Tibial artery (tissue), 4 donors: ENCODE data around the gene ADCY7.

Experiments
- DNase-seq, 2 donors: peaks; one replicate each; pipeline ENCODE4 v3.0.0-alpha.2; 2019
- H3K27ac ChIP-seq, 2 donors: fragments of 200-600 bp; sonication (generic) in 1 of 2; 1 replicate in 1 of 2; 2 replicates in 1 of 2; pipeline ENCODE4 v1.5.1; 2018 to 2019; ENCODE audit warnings: mild to moderate bottlenecking in 1 of 2
- H3K27me3 ChIP-seq, 2 donors: fragments of 200-600 bp; sonication (generic) in 1 of 2; one replicate each; pipeline versions ENCODE4 v1.5.1 to v1.6.0; 2016 to 2019
- H3K36me3 ChIP-seq, 3 donors: fragments of 200-600 bp; sonication (generic) in 2 of 3; one replicate each; pipeline ENCODE4 v1.5.1; 2016 to 2019; ENCODE audit warnings: mild to moderate bottlenecking in 2 of 3
- H3K4me1 ChIP-seq, 4 donors: fragments of 200-600 bp; sonication (generic) in 2 of 4; 1 replicate in 3 of 4; 2 replicates in 1 of 4; pipeline ENCODE4 v1.5.1; 2016 to 2019
- H3K4me3 ChIP-seq, 2 donors: fragments of 200-600 bp; sonication (generic) in 1 of 2; 1 replicate in 1 of 2; 2 replicates in 1 of 2; pipeline ENCODE4 v1.5.1; 2018 to 2019; ENCODE audit warnings: mild to moderate bottlenecking in 2 of 2
- H3K9me3 ChIP-seq, 3 donors: fragments of 200-600 bp; sonication (generic) in 1 of 3; one replicate each; pipeline ENCODE4 v1.5.1; 2016 to 2019
- intact Hi-C: fragments of 100-400 bp; cut with DNase I; formaldehyde crosslinking; loops from one replicate; pipeline ENCODE4 v1.15.0; 2023; ENCODE audit warnings: low total_unique reads
- TF ChIP-seq, protein P1 (sequence below), 2 experiments: fragments of 200-600 bp in 1 of 2; fragments of 450-650 bp in 1 of 2; IDR thresholded peaks; one replicate each; pipeline ENCODE4 v1.5.1; 2017 to 2019; ENCODE audit warnings: antibody characterized with exemption in 2 of 2, mild to moderate bottlenecking in 1 of 2, moderate library complexity in 1 of 2

The ADCY7 gene

DNA sequence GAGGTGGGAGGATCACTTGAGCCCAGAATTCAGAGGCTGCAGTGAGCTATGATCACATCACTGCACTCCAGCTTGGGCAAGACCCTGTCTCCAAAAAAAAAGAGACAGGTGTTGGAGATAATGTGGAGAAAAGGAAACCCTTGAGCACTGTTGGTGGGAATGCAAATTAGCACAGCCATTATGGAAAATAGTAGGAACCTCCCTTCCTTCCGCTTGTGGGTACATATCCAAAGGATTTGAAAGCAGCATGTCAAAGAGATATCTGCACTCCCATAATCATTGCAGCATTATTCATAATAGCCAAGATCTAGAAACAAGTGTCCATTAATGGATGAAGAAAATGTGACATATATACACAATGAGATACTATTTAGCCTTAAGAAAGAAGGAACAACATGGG is 9.7 kb upstream of the ADCY7 start:
- no peaks in the 10 kb centered on the region for H3K9me3 ChIP-seq
- no peak for DNase-seq
- no peak overlapping the region for H3K27ac ChIP-seq
- H3K4me3 ChIP-seq = no peak overlapping the region
- no peaks in the 10 kb centered on the region for H3K36me3 ChIP-seq
- no peaks in the 10 kb centered on the region for H3K27me3 ChIP-seq
- intact Hi-C loops = no loop called here
- peaks cover 0 to 25% (median 11%) of the 10 kb centered on the region in 4 donors for H3K4me1 ChIP-seq
- TF ChIP-seq, protein P1, sequence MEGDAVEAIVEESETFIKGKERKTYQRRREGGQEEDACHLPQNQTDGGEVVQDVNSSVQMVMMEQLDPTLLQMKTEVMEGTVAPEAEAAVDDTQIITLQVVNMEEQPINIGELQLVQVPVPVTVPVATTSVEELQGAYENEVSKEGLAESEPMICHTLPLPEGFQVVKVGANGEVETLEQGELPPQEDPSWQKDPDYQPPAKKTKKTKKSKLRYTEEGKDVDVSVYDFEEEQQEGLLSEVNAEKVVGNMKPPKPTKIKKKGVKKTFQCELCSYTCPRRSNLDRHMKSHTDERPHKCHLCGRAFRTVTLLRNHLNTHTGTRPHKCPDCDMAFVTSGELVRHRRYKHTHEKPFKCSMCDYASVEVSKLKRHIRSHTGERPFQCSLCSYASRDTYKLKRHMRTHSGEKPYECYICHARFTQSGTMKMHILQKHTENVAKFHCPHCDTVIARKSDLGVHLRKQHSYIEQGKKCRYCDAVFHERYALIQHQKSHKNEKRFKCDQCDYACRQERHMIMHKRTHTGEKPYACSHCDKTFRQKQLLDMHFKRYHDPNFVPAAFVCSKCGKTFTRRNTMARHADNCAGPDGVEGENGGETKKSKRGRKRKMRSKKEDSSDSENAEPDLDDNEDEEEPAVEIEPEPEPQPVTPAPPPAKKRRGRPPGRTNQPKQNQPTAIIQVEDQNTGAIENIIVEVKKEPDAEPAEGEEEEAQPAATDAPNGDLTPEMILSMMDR (IDR thresholded peaks at IDR 0.05) = no peak

DNA sequence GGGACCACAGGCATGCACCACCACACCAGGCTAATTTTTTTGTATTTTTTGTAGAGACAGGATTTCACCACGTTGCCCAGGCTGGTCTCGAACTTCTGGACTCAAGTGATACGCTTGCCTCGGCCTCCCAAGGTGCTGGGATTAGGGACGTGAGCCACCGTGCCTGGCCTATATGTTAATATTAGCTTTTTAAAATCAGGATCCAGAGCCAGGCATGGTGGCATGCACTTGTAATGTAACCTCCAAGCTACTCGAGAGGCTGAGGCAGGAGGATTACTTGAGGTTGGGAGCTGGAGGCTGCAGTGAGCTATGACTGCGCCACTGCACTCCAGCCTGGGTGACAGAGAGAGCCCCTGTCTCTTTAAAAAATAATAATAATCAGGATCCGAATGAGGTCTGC is 8.5 kb upstream of the ADCY7 start:
- intact Hi-C loops = no loop called here
- DNase-seq = peak; percentile 14 to 43

DNA sequence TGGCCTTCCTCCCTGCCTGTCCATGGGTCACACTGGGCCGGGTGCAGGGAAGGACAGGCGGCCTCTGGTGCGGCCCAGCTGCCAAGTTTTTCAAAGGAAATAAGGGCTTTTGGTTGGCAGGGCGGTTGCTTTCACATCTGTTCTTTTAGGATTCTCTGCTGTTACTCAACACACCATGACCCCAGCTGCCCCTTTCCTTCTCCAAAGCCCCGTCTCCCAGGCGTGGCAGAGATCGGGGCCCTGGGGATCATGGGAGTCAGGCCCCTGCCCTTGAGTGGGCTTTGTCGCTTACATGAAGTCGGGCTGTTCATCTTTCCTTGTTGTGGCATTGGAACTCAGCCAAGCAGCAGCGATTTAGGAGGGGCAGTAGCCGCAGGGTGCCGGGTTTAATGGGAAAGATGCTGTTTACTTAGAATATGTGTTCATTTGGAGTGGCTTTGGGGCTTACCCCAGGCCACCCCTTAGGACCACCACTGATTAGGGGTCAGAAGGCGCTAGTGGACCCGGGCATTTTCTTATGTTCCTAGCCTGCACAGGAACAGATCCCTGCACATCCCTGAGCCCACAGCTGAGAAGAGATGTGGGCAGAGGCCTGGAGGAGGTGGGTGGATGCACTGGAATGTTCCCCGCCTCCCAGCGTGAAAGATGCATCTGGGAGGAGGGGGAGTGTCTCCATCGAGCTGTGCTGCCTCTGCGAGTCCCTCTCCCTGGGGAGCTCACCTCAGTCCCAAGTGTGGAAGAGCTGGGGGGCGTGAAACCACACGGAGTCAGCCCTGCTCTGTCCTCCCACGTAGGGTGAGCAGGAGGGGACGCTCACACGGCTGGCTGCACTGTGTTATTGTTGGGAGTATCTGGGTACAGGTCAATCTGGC is 6.8 kb upstream of the ADCY7 start:
- no peaks in the 10 kb centered on the region for H3K36me3 ChIP-seq
- peaks cover 0 to 16% (median 11%) of the 10 kb centered on the region in 4 donors for H3K4me1 ChIP-seq
- peak overlapping the region in 1 of 2 donors; percentile 25 for H3K4me3 ChIP-seq
- DNase-seq = peak; percentile 79 to 86
- TF ChIP-seq, protein P1 (IDR thresholded peaks at IDR 0.05) = no peak
- H3K27ac ChIP-seq = no peak overlapping the region
- H3K9me3 ChIP-seq = no peaks in the 10 kb centered on the region
- intact Hi-C loops = no loop called here
- H3K27me3 ChIP-seq = no peaks in the 10 kb centered on the region

More for the DNA sequence above, 8.5 kb upstream of the ADCY7 start:
- H3K4me1 ChIP-seq = peaks cover 0 to 16% (median 11%) of the 10 kb centered on the region in 4 donors
- H3K27ac ChIP-seq = no peak overlapping the region
- H3K36me3 ChIP-seq = no peaks in the 10 kb centered on the region
- H3K27me3 ChIP-seq = no peaks in the 10 kb centered on the region
- no peaks in the 10 kb centered on the region for H3K9me3 ChIP-seq
- no peak overlapping the region for H3K4me3 ChIP-seq
- TF ChIP-seq, protein P1 (IDR thresholded peaks at IDR 0.05) = no peak

DNA sequence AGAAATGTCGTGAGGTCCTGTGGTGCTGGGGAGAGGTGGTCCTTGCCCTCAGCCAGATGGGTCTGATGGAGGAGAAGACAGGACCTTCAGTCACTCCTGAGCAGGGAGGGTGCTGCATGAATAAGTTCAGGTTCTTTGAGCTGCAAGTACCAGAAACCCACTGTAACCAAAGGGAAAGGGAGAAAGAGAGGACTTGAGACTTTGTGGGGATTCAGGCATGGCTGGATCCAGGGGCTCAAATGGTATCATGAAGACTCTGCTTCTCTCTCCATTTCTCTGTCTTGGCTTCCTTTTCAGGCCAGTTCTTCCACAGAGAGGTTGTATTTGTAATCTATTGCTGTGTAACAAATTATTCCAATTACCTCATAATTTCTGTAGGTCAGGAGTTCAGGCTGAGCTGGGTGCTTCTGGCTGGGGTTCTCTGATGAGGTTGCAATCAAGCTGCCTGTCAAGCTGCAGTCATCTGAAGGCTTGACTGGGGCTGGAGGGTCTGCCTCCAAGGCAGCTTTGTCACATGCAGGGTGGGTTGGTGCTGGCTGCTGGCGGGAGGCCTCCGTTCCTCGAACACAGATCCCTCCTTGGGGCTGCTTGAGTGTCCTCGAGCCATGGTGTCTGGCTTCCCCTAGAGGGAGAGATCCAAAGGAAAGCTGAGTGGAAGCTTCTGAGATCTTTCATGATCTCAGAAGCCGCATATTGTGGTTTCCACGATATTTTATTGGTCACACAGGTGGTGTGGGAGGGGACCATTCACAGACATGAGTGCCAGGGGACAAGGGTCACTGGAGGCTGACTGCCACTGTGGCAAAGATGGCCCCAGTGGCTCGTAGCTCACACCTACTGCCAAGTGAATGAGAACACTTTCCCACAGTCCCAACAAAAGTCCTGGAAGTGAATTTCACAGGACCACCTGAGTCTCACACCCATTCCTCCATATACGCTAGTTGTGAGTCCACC is 5.9 kb upstream of the ADCY7 start:
- intact Hi-C loops = no loop called here
- DNase-seq = peak; percentile 8 to 51

DNA sequence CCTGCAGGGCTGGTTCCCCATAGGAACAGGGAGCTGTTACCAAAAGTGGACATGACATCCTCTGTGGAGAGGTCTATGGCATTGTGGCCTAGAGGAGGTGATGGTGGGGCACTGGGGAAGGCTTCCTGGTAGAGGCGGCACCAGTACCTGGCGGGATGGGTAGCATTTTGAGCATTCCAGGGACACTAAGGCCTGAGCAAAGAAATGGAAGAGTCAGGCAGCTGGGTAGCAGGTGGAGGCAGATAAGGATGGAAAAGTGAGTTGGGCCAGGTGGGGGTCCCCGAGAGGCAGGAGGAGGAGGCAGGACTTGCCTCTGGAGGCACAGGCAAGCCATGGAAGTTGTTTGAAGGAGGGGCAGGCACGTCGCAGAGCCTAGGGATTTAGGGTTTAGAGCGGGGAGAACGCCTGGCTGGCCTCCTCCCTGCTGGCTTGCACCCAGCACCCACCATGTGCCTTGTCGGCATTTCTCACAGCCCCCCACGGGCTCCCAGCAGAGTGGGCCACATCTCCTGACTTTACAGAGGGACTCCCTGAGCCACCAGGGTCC is 5.1 kb upstream of the ADCY7 start:
- peaks cover 0 to 22% (median 17%) of the 10 kb centered on the region in 4 donors for H3K4me1 ChIP-seq
- no peak overlapping the region for H3K27ac ChIP-seq
- DNase-seq = peak; percentile 14 to 44
- H3K36me3 ChIP-seq = no peaks in the 10 kb centered on the region
- H3K27me3 ChIP-seq = no peaks in the 10 kb centered on the region
- intact Hi-C loops = no loop called here
- H3K4me3 ChIP-seq = no peak overlapping the region
- TF ChIP-seq, protein P1 (IDR thresholded peaks at IDR 0.05) = no peak
- H3K9me3 ChIP-seq = no peaks in the 10 kb centered on the region

More for the DNA sequence above, 5.9 kb upstream of the ADCY7 start:
- no peak overlapping the region for H3K27ac ChIP-seq
- H3K36me3 ChIP-seq = no peaks in the 10 kb centered on the region
- H3K9me3 ChIP-seq = no peaks in the 10 kb centered on the region
- no peak overlapping the region for H3K4me3 ChIP-seq
- TF ChIP-seq, protein P1 (IDR thresholded peaks at IDR 0.05) = no peak
- H3K4me1 ChIP-seq = peaks cover 0 to 16% (median 11%) of the 10 kb centered on the region in 4 donors
- H3K27me3 ChIP-seq = no peaks in the 10 kb centered on the region
